Rectal smooth muscle tissue (tissue), 1 donor: ENCODE data around the gene COL23A1.

Source experiments
- H3K27ac ChIP-seq: one replicate; pipeline ENCODE4 v1.7.0; 2013; ENCODE audit warnings: low read depth, low read length, inconsistent platforms
- H3K27me3 ChIP-seq: one replicate; pipeline ENCODE4 v1.7.0; 2013; ENCODE audit warnings: low read length; ENCODE audit not compliant: control insufficient read depth, insufficient read depth
- H3K36me3 ChIP-seq: one replicate; pipeline ENCODE4 v1.7.0; 2013; ENCODE audit warnings: low read length; ENCODE audit not compliant: control insufficient read depth, insufficient read depth
- H3K4me1 ChIP-seq: one replicate; pipeline ENCODE4 v1.7.0; 2013; ENCODE audit warnings: low read length; ENCODE audit not compliant: control insufficient read depth, insufficient read depth
- H3K4me3 ChIP-seq: one replicate; pipeline ENCODE4 v1.7.0; 2013; ENCODE audit warnings: low read length
- H3K9ac ChIP-seq: one replicate; pipeline ENCODE4 v1.7.0; 2013; ENCODE audit warnings: low read length

The COL23A1 gene

DNA sequence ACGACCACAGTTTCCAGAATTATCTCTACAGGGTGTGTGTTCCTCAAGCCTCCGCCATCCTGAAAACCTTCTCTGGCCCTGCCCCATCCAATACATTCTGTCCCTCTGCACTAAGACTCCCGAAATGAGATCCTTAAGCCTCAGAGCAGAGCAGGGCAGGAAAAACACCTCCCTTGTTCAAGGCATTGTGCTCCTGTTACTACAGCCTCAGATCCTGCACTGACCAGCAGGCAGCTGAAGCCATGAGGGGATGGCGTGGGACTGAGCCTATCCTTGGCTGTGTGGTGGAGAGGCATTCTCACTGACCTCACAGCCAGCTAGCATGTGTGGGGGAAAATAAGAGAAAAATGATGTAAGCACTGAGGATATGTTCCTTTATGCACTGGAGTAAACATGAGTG is 250.9 kb downstream of the COL23A1 start:
- Histone ChIP-seq H3K27ac (no peak overlapping the region), H3K36me3 (no peaks in the 10 kb centered on the region), H3K4me1 (no peaks in the 10 kb centered on the region), H3K9ac (no peak overlapping the region), H3K4me3 (no peak overlapping the region), H3K27me3 (peaks cover 2% of the 10 kb centered on the region)

- Histone ChIP-seq H3K4me1 (no peaks in the 10 kb centered on the region), H3K27me3 (peaks cover 2% of the 10 kb centered on the region), H3K27ac (no peak overlapping the region), H3K4me3 (no peak overlapping the region), H3K36me3 (no peaks in the 10 kb centered on the region), H3K9ac (no peak overlapping the region)
Observed at GRCh38 chr5:178338750-178339144, 251.4 kb downstream of the COL23A1 start.

- Histone ChIP-seq H3K36me3 (no peaks in the 10 kb centered on the region), H3K9ac (no peak overlapping the region), H3K27me3 (peaks cover 2% of the 10 kb centered on the region), H3K4me1 (no peaks in the 10 kb centered on the region), H3K4me3 (no peak overlapping the region), H3K27ac (no peak overlapping the region)
Observed at GRCh38 chr5:178338126-178338749, 252.0 kb downstream of the COL23A1 start.

DNA sequence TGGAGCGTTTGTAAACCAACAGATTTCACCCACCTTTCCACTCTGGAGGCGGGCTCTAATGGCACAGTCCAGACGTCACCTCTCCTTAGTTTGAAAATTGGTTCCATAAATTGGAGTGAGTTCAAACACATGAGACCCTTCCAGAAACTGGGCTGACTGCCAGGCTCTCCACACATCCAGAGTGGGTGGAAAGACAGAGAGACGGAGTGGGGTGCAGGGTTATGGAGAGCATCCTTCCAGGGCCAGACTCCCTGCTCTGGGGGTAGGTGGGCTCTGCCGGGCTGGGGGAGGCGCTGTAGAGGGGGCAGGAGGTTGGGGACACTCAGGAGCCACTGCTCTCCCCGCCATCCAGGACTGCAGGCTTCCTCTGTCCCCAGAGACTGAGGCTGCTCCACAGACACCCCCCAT is 252.9 kb downstream of the COL23A1 start:
- Histone ChIP-seq H3K27ac (no peak overlapping the region), H3K36me3 (no peaks in the 10 kb centered on the region), H3K27me3 (peaks cover 2% of the 10 kb centered on the region), H3K9ac (no peak overlapping the region), H3K4me3 (no peak overlapping the region), H3K4me1 (no peaks in the 10 kb centered on the region)

DNA sequence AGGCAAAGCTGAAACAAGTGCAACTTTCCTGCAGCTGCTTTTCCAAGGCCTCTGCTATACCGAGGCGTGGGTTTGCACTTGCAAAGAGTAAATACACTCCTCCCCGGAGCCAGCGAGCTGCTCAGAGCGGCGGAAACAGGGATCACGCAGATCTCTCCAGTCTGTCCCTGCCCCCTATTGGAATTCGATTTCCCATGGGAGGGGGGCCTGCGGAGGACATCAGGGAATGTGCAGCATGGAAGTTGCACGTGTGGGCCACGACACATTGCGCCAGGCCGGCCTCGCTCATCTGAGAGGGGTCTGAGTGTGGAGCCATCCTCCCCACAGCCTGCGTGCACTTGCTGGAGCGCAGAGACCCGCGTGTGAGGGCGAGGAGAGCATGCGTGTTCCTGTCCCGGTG is 253.3 kb downstream of the COL23A1 start:
- peaks cover 2% of the 10 kb centered on the region for H3K27me3 ChIP-seq
- no peaks in the 10 kb centered on the region for H3K36me3 ChIP-seq
- H3K9ac ChIP-seq, result no peak overlapping the region
- no peak overlapping the region for H3K27ac ChIP-seq
- H3K4me3 ChIP-seq, result no peak overlapping the region
- peaks cover 1% of the 10 kb centered on the region for H3K4me1 ChIP-seq

- peaks cover 2% of the 10 kb centered on the region for H3K27me3 ChIP-seq
- no peak overlapping the region for H3K27ac ChIP-seq
- H3K4me1 ChIP-seq, result peaks cover 5% of the 10 kb centered on the region
Observed at GRCh38 chr5:178335302-178336030, 254.7 kb downstream of the COL23A1 start.

DNA sequence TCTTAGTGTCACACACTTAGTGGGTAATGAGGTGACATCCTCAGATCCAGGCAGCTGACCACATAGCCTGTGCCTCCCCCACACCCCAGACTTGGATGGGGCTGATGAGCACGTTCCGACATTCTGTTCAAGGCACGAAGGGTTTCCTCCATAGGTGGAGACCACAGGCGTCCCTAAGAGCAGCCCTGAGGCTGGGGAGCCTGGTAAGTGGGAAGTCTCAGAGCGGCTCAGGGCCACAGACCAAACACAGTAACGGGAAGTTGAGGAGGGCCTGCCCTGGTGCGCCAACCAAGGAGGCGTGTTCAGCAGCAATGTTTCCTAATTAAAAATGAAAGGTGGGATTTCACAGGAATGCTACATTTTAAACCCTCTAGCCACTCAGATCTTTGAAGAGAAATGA is 255.3 kb downstream of the COL23A1 start:
- Histone ChIP-seq H3K4me1 (peaks cover 5% of the 10 kb centered on the region), H3K27ac (no peak overlapping the region), H3K36me3 (no peaks in the 10 kb centered on the region), H3K4me3 (no peak overlapping the region), H3K27me3 (peaks cover 2% of the 10 kb centered on the region), H3K9ac (no peak overlapping the region)

More at GRCh38 chr5:178335302-178336030, 254.7 kb downstream of the COL23A1 start:
- no peak overlapping the region for H3K4me3 ChIP-seq
- no peaks in the 10 kb centered on the region for H3K36me3 ChIP-seq
- H3K9ac ChIP-seq, result no peak overlapping the region

DNA sequence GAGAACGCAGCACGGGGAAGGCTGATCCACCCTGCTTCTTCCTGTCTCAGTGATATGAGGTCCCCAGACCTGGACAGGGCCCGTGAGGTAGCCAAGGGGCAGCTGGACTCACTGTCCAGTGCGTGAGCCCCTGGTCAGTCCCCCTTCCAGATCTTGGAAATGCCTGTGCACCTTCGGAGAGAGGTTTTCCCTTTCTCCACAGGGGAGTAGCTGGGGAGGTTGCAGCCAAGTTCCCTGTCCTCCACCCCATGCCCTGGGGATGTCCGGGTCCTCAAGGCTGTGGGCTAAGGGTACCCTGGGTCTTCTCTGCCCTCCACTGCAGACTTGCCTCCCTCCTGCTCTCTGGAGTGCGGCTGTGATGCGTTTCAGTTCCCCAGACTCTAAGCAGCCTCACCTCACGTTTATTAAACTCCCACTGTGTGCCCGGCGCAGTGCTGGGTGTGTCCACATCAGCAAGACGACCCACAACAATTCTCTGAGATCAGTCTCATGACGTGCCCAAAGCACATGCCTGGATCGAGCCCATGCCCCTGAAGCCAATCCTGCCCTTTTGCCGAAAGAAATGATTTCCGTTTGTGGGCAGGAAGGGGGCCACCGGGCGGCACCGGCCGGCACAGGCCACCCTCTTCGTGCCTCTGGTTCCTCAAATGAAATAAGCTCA is 256.2 kb downstream of the COL23A1 start:
- Histone ChIP-seq H3K4me1 (peaks cover 5% of the 10 kb centered on the region), H3K9ac (no peak overlapping the region), H3K36me3 (no peaks in the 10 kb centered on the region), H3K4me3 (no peak overlapping the region), H3K27ac (no peak overlapping the region), H3K27me3 (peaks cover 2% of the 10 kb centered on the region)

DNA sequence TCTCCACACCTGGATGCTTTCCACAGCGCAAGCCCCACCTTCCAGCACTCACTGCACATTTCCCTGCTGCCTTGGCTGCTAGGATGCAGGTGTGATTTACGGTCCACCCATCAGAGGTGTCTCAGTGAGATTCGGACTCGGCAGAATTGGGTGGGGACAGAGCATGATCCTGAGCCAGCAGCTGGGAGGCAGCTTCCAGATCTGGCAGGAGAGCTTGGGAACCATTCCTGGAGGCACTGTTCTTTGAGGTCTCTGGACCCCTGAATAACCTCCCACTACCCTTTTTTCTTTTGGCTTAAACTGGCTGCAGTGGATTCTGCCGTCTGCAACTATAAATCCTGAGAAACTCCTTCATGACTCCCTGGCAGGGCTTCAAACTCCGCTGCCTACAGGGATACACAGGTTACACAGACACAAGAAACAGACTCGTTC is 258.0 kb downstream of the COL23A1 start:
- Histone ChIP-seq H3K4me3 (no peak overlapping the region), H3K27me3 (no peaks in the 10 kb centered on the region), H3K27ac (no peak overlapping the region), H3K4me1 (peaks cover 5% of the 10 kb centered on the region), H3K36me3 (no peaks in the 10 kb centered on the region), H3K9ac (no peak overlapping the region)

DNA sequence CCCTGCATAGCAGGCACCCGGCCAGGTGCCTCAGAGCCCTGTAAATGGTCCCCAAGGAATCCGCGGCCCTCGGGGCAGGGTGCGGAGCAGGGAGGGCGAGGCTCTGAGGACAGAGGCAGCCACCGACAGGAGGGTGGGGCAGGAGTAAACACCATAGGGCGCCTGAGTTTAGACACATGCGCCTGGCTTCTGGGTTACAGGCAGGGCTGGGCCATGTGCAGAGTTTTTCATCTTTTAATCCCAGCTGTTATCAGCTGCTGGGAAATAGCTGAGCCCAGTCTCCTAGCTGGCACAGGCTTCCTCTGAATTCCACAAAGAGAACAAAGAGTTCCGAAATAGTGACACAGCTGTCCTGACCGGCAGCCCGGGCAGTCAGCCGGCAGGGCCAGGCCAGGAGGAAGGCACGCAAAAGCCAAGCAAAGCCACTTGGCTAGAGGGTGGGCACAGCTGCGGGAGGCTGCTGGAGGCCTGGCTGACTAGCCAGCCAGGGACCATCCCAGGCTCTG is 258.6 kb downstream of the COL23A1 start:
- no peak overlapping the region for H3K4me3 ChIP-seq
- no peaks in the 10 kb centered on the region for H3K36me3 ChIP-seq
- no peaks in the 10 kb centered on the region for H3K27me3 ChIP-seq
- H3K27ac ChIP-seq, result no peak overlapping the region
- H3K4me1 ChIP-seq, result peaks cover 5% of the 10 kb centered on the region
- no peak overlapping the region for H3K9ac ChIP-seq

GRCh38 chr5:178330791-178331404 is 259.3 kb downstream of the COL23A1 start:
- Histone ChIP-seq H3K27me3 (no peaks in the 10 kb centered on the region), H3K4me1 (peaks cover 5% of the 10 kb centered on the region), H3K9ac (no peak overlapping the region), H3K36me3 (no peaks in the 10 kb centered on the region), H3K4me3 (no peak overlapping the region), H3K27ac (no peak overlapping the region)
